Measurements from ENCODE around the gene APOO. TPM values are rescaled to one million over a fixed set of nuclear protein-coding genes. Genes with fewer than 3 reads are reported as not detected.

Gene APOO
- total RNA-seq, 2 donors from 2014 or later: 47.9 to 74.2 TPM

DNA sequence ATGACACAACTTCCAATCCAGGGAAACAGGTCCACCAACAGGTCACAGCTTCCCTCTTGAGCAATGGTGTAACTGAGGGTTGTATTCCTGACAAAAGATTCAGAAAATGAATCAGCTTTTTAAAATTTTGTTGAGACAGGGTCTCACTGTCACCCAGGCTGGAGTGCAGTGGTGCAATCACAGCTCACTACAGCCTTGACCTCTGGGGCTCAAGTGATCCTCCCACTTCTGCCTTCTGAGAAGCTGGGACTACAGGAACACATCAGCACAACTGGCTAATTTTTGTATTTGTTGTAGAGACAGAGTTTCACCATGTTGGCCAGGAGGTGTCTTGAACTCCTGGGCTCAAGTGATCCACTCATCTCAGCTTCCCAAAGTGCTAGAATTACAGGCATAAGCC lies 81.1 kb downstream of the APOO start:
- DNase-seq: no peak
- Mint-ChIP-seq H3K27ac (no peak overlapping the region), H3K4me3 (no peak overlapping the region)

DNA sequence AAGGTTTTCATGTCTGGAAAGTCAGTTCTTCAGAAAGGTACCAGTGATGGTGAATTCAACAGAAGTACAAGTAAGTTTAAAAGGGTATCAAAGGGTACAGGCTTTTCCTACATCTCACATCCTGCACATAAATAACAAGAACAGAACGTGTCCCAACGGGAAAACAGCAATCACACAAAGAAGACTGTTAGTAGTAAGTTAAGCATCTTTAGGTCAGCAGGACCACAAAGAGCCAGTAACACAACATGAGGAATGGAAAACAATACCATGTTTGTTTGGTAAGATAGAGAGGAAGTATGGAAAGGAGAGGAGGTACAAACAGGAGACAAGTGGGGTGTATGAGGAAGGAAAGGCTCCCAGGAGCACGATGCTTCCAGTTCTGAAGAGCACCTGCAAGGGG lies 81.5 kb downstream of the APOO start:
- no peak overlapping the region for H3K9ac ChIP-seq (ENCODE audit: extremely low read depth, low read length, poor library complexity, severe bottlenecking)
- no peaks in the 10 kb centered on the region for H3K27me3 ChIP-seq (ENCODE audit: control insufficient read depth, insufficient read depth, low read length, poor library complexity, severe bottlenecking)
- no peaks in the 10 kb centered on the region for H3K36me3 Mint-ChIP-seq (ENCODE audit: low read depth)
- DNase-seq: no peak
- H3K4me3 ChIP-seq (ENCODE audit: low read length): no peak overlapping the region
- TF ChIP-seq, protein P1, sequence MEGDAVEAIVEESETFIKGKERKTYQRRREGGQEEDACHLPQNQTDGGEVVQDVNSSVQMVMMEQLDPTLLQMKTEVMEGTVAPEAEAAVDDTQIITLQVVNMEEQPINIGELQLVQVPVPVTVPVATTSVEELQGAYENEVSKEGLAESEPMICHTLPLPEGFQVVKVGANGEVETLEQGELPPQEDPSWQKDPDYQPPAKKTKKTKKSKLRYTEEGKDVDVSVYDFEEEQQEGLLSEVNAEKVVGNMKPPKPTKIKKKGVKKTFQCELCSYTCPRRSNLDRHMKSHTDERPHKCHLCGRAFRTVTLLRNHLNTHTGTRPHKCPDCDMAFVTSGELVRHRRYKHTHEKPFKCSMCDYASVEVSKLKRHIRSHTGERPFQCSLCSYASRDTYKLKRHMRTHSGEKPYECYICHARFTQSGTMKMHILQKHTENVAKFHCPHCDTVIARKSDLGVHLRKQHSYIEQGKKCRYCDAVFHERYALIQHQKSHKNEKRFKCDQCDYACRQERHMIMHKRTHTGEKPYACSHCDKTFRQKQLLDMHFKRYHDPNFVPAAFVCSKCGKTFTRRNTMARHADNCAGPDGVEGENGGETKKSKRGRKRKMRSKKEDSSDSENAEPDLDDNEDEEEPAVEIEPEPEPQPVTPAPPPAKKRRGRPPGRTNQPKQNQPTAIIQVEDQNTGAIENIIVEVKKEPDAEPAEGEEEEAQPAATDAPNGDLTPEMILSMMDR (conservative IDR thresholded peaks at IDR 0.05): no peak
- no peak overlapping the region for H3K4me3 Mint-ChIP-seq
- H3K9me3 ChIP-seq (ENCODE audit: control insufficient read depth, low read length): no peaks in the 10 kb centered on the region
- WGBS, 2 experiments (ENCODE audit: insufficient coverage in 1 of 2, insufficient read length in 1 of 2): 79 to 83% methylated on average over 2 to 3 of the region's 3 CpGs
- no peaks in the 10 kb centered on the region for H3K27me3 Mint-ChIP-seq (ENCODE audit: insufficient read depth)
- H3K9me3 Mint-ChIP-seq: no peaks in the 10 kb centered on the region
- H3K27ac Mint-ChIP-seq: no peak overlapping the region
- no peaks in the 10 kb centered on the region for H3K4me1 Mint-ChIP-seq
- no peak overlapping the region for H3K27ac ChIP-seq (ENCODE audit: low read depth, low read length)
- H3K36me3 ChIP-seq (ENCODE audit: control insufficient read depth, insufficient read depth, low read length): no peaks in the 10 kb centered on the region
- no peaks in the 10 kb centered on the region for H3K4me1 ChIP-seq (ENCODE audit: control insufficient read depth, insufficient read depth, low read length)

More for the DNA sequence above, 81.1 kb downstream of the APOO start:
- Histone ChIP-seq H3K4me3 (ENCODE audit: low read length) (no peak overlapping the region), H3K27me3 (ENCODE audit: control insufficient read depth, insufficient read depth, low read length, poor library complexity, severe bottlenecking) (no peaks in the 10 kb centered on the region), H3K4me1 (ENCODE audit: control insufficient read depth, insufficient read depth, low read length) (no peaks in the 10 kb centered on the region), H3K27ac (ENCODE audit: low read depth, low read length) (no peak overlapping the region), H3K36me3 (ENCODE audit: control insufficient read depth, insufficient read depth, low read length) (no peaks in the 10 kb centered on the region), H3K9ac (ENCODE audit: extremely low read depth, low read length, poor library complexity, severe bottlenecking) (no peak overlapping the region), H3K9me3 (ENCODE audit: control insufficient read depth, low read length) (no peaks in the 10 kb centered on the region)
- Mint-ChIP-seq H3K9me3 (no peaks in the 10 kb centered on the region), H3K4me1 (no peaks in the 10 kb centered on the region), H3K36me3 (ENCODE audit: low read depth) (no peaks in the 10 kb centered on the region), H3K27me3 (ENCODE audit: insufficient read depth) (no peaks in the 10 kb centered on the region)
- TF ChIP-seq, protein P1 (conservative IDR thresholded peaks at IDR 0.05): no peak

DNA sequence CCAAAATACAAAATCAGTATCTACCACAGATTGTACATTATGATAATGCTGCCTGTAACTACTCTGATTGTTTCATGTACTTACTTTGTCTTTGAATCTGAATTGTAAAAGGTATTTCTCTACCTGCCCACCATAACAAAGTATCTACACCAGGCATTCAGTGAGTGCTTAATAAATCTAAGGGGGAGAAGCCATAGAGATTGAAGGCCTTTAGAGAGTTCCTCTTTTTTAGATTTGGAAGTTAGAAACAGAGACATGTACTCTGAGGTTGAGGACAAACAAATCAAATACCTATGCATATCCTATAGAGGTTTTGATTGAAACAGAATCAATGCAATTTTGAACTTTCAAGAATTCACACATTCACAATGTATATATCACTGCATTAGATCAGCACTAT lies 82.1 kb downstream of the APOO start:
- H3K9me3 ChIP-seq (ENCODE audit: control insufficient read depth, low read length): no peaks in the 10 kb centered on the region
- H3K27ac Mint-ChIP-seq: no peak overlapping the region

More for the DNA sequence above, 82.1 kb downstream of the APOO start:
- DNase-seq: no peak
- Mint-ChIP-seq H3K27me3 (ENCODE audit: insufficient read depth) (no peaks in the 10 kb centered on the region), H3K4me3 (no peak overlapping the region), H3K36me3 (ENCODE audit: low read depth) (no peaks in the 10 kb centered on the region), H3K4me1 (no peaks in the 10 kb centered on the region), H3K9me3 (no peaks in the 10 kb centered on the region)
- Histone ChIP-seq H3K4me1 (ENCODE audit: control insufficient read depth, insufficient read depth, low read length) (no peaks in the 10 kb centered on the region), H3K9ac (ENCODE audit: extremely low read depth, low read length, poor library complexity, severe bottlenecking) (no peak overlapping the region), H3K4me3 (ENCODE audit: low read length) (no peak overlapping the region), H3K36me3 (ENCODE audit: control insufficient read depth, insufficient read depth, low read length) (no peaks in the 10 kb centered on the region), H3K27ac (ENCODE audit: low read depth, low read length) (no peak overlapping the region), H3K27me3 (ENCODE audit: control insufficient read depth, insufficient read depth, low read length, poor library complexity, severe bottlenecking) (no peaks in the 10 kb centered on the region)
- TF ChIP-seq, protein P1 (conservative IDR thresholded peaks at IDR 0.05): no peak

All from endodermal cell (in vitro differentiated cells).